Naive B cell (primary cell): ENCODE measurements around the gene DIS3L2. TPM values are rescaled to one million over a fixed set of nuclear protein-coding genes. Genes with fewer than 3 reads are reported as not detected.
A peak's percentile ranks its signal among the peaks of the same experiment; 100 is the strongest.
"Not testable (repeated sequence)": the region's sequence is repeated elsewhere in the genome, so short reads cannot be mapped to it uniquely, and the experiment has no call there.

ENCODE experiments used
- ATAC-seq, 2 donors: fragments of 150-1000 bp; cut with Tn5 transposase; 2 replicates each; pipeline ENCODE4 v1.10.0; 2021; ENCODE audit warnings: low read depth in 2 of 2, mild to moderate bottlenecking in 2 of 2, moderate library complexity in 2 of 2
- DNase-seq: peaks from one replicate; pipeline ENCODE4 v3.0.0; 2022
- H3K27ac Mint-ChIP-seq, 6 donors: one replicate each; pipeline ENCODE4 v1.8.0; 2020 to 2022; ENCODE audit warnings: mild to moderate bottlenecking in 6 of 6, mixed read lengths in 6 of 6, moderate library complexity in 5 of 6, inconsistent platforms in 2 of 6
- H3K27me3 Mint-ChIP-seq, 3 donors: one replicate each; pipeline ENCODE4 v1.8.0; 2021 to 2022; ENCODE audit warnings: mixed read lengths in 3 of 3, mild to moderate bottlenecking in 1 of 3
- H3K36me3 Mint-ChIP-seq, 2 donors: one replicate each; pipeline ENCODE4 v1.8.0; 2020 to 2022; ENCODE audit warnings: mixed read lengths in 2 of 2, inconsistent platforms in 1 of 2, mild to moderate bottlenecking in 1 of 2
- H3K4me1 Mint-ChIP-seq, 3 donors: one replicate each; pipeline ENCODE4 v1.8.0; 2020 to 2022; ENCODE audit warnings: mixed read lengths in 3 of 3, inconsistent platforms in 1 of 3, mild to moderate bottlenecking in 1 of 3, moderate library complexity in 1 of 3
- H3K4me3 Mint-ChIP-seq, 8 donors: one replicate each; pipeline ENCODE4 v1.8.0; 2020 to 2022; ENCODE audit warnings: mild to moderate bottlenecking in 8 of 8, mixed read lengths in 8 of 8, moderate library complexity in 8 of 8, inconsistent platforms in 2 of 8
- H3K9me3 Mint-ChIP-seq, 7 donors: one replicate each; pipeline ENCODE4 v1.8.0; 2020 to 2022; ENCODE audit warnings: mixed read lengths in 7 of 7, mild to moderate bottlenecking in 5 of 7, inconsistent platforms in 2 of 7, moderate library complexity in 1 of 7
- polyA plus RNA-seq, 6 donors: library from polyadenylated mRNA; unstranded; fragments of 300-500 nt; fragmentation: Illumina TruSeq; gene quantifications; one replicate each; pipeline ENCODE4 v1.2.3, GENCODE V29; 2021; ENCODE audit warnings: low read depth in 6 of 6

DIS3L2 gene
- polyA plus RNA-seq, 6 donors from 2014 or later = 6.0 to 29.0 (median 17.6) TPM

GRCh38 chr2:232139171-232139594 is 177.7 kb downstream of the DIS3L2 start:
- Mint-ChIP-seq H3K9me3 (no peaks in the 10 kb centered on the region), H3K4me1 (peaks cover 19 to 20% (median 20%) of the 10 kb centered on the region in 3 donors), H3K36me3 (no peaks in the 10 kb centered on the region), H3K27ac (peak overlapping the region in 4 of 6 donors; percentile 33 to 90 (median 52)), H3K27me3 (no peaks in the 10 kb centered on the region), H3K4me3 (peak overlapping the region in 3 of 8 donors; percentile 6 to 42 (median 19))
- DNase-seq (peak; percentile 0), ATAC-seq (peak in 1 of 2 donors; percentile 47)

- Mint-ChIP-seq H3K4me3 (peak overlapping the region in 1 of 8 donors; percentile 8), H3K27ac (peak overlapping the region in 3 of 6 donors; percentile 39 to 90 (median 64)), H3K4me1 (peaks cover 18 to 20% (median 19%) of the 10 kb centered on the region in 3 donors), H3K36me3 (peaks cover 5 to 6% of the 10 kb centered on the region in 2 donors), H3K27me3 (no peaks in the 10 kb centered on the region), H3K9me3 (no peaks in the 10 kb centered on the region)
- no peak for DNase-seq
- no peak for ATAC-seq
Measured at GRCh38 chr2:232139786-232140562, 178.5 kb downstream of the DIS3L2 start.

GRCh38 chr2:232141591-232141990 is 180.1 kb downstream of the DIS3L2 start:
- Mint-ChIP-seq H3K36me3 (peaks cover 15 to 19% of the 10 kb centered on the region in 2 donors), H3K4me3 (no peak overlapping the region), H3K27me3 (no peaks in the 10 kb centered on the region), H3K27ac (no peak overlapping the region), H3K4me1 (peaks cover 18 to 20% (median 19%) of the 10 kb centered on the region in 3 donors), H3K9me3 (no peaks in the 10 kb centered on the region)
- DNase-seq (no peak), ATAC-seq (no peak)

- H3K4me3 Mint-ChIP-seq = no peak overlapping the region
- H3K27ac Mint-ChIP-seq = no peak overlapping the region
- no peaks in the 10 kb centered on the region for H3K27me3 Mint-ChIP-seq
- H3K36me3 Mint-ChIP-seq = peaks cover 15 to 21% of the 10 kb centered on the region in 2 donors
- peaks cover 18 to 20% (median 19%) of the 10 kb centered on the region in 3 donors for H3K4me1 Mint-ChIP-seq
- no peak for ATAC-seq
- DNase-seq = peak; percentile 5
- H3K9me3 Mint-ChIP-seq = no peaks in the 10 kb centered on the region
Measured at GRCh38 chr2:232142049-232142448, 180.5 kb downstream of the DIS3L2 start.

- Mint-ChIP-seq H3K4me1 (peaks cover 18 to 19% (median 18%) of the 10 kb centered on the region in 3 donors), H3K27ac (peak overlapping the region in 1 of 6 donors; percentile 9), H3K27me3 (no peaks in the 10 kb centered on the region), H3K4me3 (no peak overlapping the region), H3K36me3 (peaks cover 20 to 25% of the 10 kb centered on the region in 2 donors), H3K9me3 (no peaks in the 10 kb centered on the region)
- DNase-seq = no peak
- ATAC-seq = no peak
Measured at GRCh38 chr2:232142502-232142901, 181.0 kb downstream of the DIS3L2 start.

GRCh38 chr2:232146294-232146693 is 184.8 kb downstream of the DIS3L2 start:
- no peaks in the 10 kb centered on the region for H3K27me3 Mint-ChIP-seq
- no peak for DNase-seq
- H3K36me3 Mint-ChIP-seq = peaks cover 20 to 26% of the 10 kb centered on the region in 2 donors
- no peak for ATAC-seq
- H3K9me3 Mint-ChIP-seq = no peaks in the 10 kb centered on the region
- peaks cover 0 to 6% (median 0%) of the 10 kb centered on the region in 3 donors for H3K4me1 Mint-ChIP-seq
- no peak overlapping the region for H3K27ac Mint-ChIP-seq
- H3K4me3 Mint-ChIP-seq = no peak overlapping the region

GRCh38 chr2:232147440-232148077 is 186.0 kb downstream of the DIS3L2 start:
- no peak for DNase-seq
- ATAC-seq = no peak
- no peak overlapping the region for H3K27ac Mint-ChIP-seq
- H3K9me3 Mint-ChIP-seq = no peaks in the 10 kb centered on the region
- peaks cover 20 to 26% of the 10 kb centered on the region in 2 donors for H3K36me3 Mint-ChIP-seq
- H3K4me1 Mint-ChIP-seq = peaks cover 0 to 6% (median 0%) of the 10 kb centered on the region in 3 donors
- no peak overlapping the region for H3K4me3 Mint-ChIP-seq
- H3K27me3 Mint-ChIP-seq = no peaks in the 10 kb centered on the region

GRCh38 chr2:232162187-232162586 is 200.7 kb downstream of the DIS3L2 start:
- Mint-ChIP-seq H3K27me3 (no peaks in the 10 kb centered on the region), H3K27ac (peak overlapping the region in 1 of 6 donors; percentile 62), H3K4me3 (no peak overlapping the region), H3K4me1 (no peaks in the 10 kb centered on the region), H3K36me3 (peaks cover 23 to 26% of the 10 kb centered on the region in 2 donors), H3K9me3 (no peaks in the 10 kb centered on the region)
- DNase-seq (no peak), ATAC-seq (no peak)

GRCh38 chr2:232170396-232170795 is 208.9 kb downstream of the DIS3L2 start:
- Mint-ChIP-seq H3K27ac (peak overlapping the region in 1 of 6 donors; percentile 62), H3K27me3 (no peaks in the 10 kb centered on the region), H3K9me3 (peaks cover 0 to 3% (median 0%) of the 10 kb centered on the region in 7 donors), H3K4me1 (peaks cover 0 to 2% (median 0%) of the 10 kb centered on the region in 3 donors), H3K36me3 (peaks cover 6 to 24% of the 10 kb centered on the region in 2 donors), H3K4me3 (no peak overlapping the region)
- DNase-seq (no peak), ATAC-seq (no peak)

- no peak overlapping the region for H3K4me3 Mint-ChIP-seq
- no peak for ATAC-seq
Measured at GRCh38 chr2:232174662-232175061, 213.1 kb downstream of the DIS3L2 start.

GRCh38 chr2:232176587-232176986 is 215.1 kb downstream of the DIS3L2 start:
- not testable (repeated sequence) for H3K27me3 Mint-ChIP-seq, H3K27ac Mint-ChIP-seq, H3K4me3 Mint-ChIP-seq, ATAC-seq, H3K4me1 Mint-ChIP-seq, H3K9me3 Mint-ChIP-seq, DNase-seq
- H3K36me3 Mint-ChIP-seq = peaks cover 18 to 24% of the 10 kb centered on the region in 2 donors

More at GRCh38 chr2:232174662-232175061, 213.1 kb downstream of the DIS3L2 start:
- peak overlapping the region in 1 of 6 donors; percentile 29 for H3K27ac Mint-ChIP-seq
- no peak for DNase-seq
- H3K9me3 Mint-ChIP-seq = peaks cover 0 to 8% (median 0%) of the 10 kb centered on the region in 7 donors
- H3K27me3 Mint-ChIP-seq = no peaks in the 10 kb centered on the region
- H3K4me1 Mint-ChIP-seq = peaks cover 0 to 2% (median 0%) of the 10 kb centered on the region in 3 donors
- peaks cover 18 to 30% of the 10 kb centered on the region in 2 donors for H3K36me3 Mint-ChIP-seq

- Mint-ChIP-seq H3K4me3 (no peak overlapping the region), H3K9me3 (peaks cover 0 to 13% (median 5%) of the 10 kb centered on the region in 7 donors), H3K36me3 (peaks cover 33 to 34% of the 10 kb centered on the region in 2 donors), H3K27me3 (no peaks in the 10 kb centered on the region), H3K27ac (no peak overlapping the region), H3K4me1 (peaks cover 0 to 9% (median 0%) of the 10 kb centered on the region in 3 donors)
- DNase-seq (no peak), ATAC-seq (no peak)
Measured at GRCh38 chr2:232183279-232183678, 221.8 kb downstream of the DIS3L2 start.

- peaks cover 33 to 34% of the 10 kb centered on the region in 2 donors for H3K36me3 Mint-ChIP-seq
- peaks cover 0 to 13% (median 5%) of the 10 kb centered on the region in 7 donors for H3K9me3 Mint-ChIP-seq
- no peak for DNase-seq
- H3K27ac Mint-ChIP-seq = no peak overlapping the region
- H3K4me3 Mint-ChIP-seq = no peak overlapping the region
- no peak for ATAC-seq
- H3K27me3 Mint-ChIP-seq = no peaks in the 10 kb centered on the region
- H3K4me1 Mint-ChIP-seq = peaks cover 0 to 9% (median 0%) of the 10 kb centered on the region in 3 donors
Measured at GRCh38 chr2:232184346-232184745, 222.8 kb downstream of the DIS3L2 start.
